VCaP (cell line): ENCODE results near the gene SH3GL1.
A peak's percentile ranks its signal among the peaks of the same experiment; 100 is the strongest.

Experiments used
- H3K27ac ChIP-seq: fragments of 450-650 bp; 2 replicates; pipeline ENCODE4 v1.5.1; 2017
- TF ChIP-seq, protein P1 (sequence below): fragments of 450-650 bp; conservative IDR thresholded peaks from 2 replicates; pipeline ENCODE4 v1.5.1; 2017; ENCODE audit warnings: mild to moderate bottlenecking, moderate library complexity

The SH3GL1 gene, protein sequence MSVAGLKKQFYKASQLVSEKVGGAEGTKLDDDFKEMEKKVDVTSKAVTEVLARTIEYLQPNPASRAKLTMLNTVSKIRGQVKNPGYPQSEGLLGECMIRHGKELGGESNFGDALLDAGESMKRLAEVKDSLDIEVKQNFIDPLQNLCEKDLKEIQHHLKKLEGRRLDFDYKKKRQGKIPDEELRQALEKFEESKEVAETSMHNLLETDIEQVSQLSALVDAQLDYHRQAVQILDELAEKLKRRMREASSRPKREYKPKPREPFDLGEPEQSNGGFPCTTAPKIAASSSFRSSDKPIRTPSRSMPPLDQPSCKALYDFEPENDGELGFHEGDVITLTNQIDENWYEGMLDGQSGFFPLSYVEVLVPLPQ

DNA sequence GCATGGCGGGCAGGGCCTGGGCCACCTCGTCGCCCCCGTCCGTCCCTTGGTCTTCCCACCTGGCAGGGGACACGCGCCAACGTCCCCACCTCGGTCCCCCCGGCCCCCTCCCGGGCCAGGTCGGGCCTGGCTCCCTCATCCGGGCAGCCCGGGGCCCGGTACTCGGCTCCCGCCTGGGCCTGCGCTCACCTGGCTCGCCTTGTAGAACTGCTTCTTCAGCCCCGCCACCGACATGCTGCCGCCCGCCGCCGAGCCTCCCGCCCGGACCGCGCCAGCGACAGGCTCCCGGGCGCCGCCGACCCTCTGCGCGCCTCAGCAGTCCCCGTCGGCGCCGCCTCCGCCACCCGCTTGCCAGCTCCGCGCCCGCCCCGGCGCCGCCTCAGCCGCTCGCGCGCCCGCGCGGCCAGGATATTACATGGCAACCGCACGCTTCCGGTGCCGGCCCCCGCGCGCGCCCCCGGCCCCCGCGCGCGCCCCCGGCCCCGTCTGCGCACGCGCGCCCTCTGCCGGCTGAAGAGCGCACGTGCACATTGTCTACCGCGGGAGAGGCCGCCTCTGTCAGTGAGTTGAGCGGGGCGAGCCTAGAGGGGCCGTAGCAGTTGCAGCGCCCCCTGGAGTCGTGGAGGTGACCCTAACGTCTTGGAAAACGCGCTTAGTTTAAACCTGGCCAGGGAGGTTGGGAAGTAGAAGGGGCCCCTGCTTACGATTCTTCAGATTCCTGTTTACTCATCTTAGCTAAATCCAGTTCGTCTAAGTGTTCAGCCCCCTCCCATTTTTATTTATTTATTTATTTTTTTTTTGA, at the start of gene SH3GL1:
Gene SH3GL1 (minus strand): TSS at position 413 of the 802 bp plus-strand sequence. CDS start 179 bp downstream, at position 234.
- TF ChIP-seq, protein P1, sequence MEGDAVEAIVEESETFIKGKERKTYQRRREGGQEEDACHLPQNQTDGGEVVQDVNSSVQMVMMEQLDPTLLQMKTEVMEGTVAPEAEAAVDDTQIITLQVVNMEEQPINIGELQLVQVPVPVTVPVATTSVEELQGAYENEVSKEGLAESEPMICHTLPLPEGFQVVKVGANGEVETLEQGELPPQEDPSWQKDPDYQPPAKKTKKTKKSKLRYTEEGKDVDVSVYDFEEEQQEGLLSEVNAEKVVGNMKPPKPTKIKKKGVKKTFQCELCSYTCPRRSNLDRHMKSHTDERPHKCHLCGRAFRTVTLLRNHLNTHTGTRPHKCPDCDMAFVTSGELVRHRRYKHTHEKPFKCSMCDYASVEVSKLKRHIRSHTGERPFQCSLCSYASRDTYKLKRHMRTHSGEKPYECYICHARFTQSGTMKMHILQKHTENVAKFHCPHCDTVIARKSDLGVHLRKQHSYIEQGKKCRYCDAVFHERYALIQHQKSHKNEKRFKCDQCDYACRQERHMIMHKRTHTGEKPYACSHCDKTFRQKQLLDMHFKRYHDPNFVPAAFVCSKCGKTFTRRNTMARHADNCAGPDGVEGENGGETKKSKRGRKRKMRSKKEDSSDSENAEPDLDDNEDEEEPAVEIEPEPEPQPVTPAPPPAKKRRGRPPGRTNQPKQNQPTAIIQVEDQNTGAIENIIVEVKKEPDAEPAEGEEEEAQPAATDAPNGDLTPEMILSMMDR = peak; percentile 98
- H3K27ac ChIP-seq = peak within 1 kb of the TSS; percentile 87

DNA sequence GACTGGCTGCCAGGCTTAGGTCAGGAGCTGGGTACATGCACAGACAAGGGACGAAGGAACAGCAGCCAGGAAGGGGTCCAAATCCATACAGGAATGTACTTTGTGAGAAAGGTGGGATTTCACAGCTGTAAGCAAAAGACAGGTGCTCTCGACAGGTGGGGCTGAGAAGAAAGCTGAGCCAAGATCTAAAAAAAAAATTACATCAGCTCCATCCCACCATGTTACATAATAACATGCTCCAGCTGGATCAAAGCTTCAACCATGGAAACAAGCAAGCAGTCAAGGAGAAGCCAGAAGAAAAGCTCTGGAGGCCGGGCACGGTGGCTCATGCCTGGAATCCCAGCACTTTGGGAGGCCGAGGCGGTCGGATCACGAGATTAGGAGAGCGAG, 49.3 kb upstream of the SH3GL1 start:
- TF ChIP-seq, protein P1 = no peak
- H3K27ac ChIP-seq = no peak overlapping the region

DNA sequence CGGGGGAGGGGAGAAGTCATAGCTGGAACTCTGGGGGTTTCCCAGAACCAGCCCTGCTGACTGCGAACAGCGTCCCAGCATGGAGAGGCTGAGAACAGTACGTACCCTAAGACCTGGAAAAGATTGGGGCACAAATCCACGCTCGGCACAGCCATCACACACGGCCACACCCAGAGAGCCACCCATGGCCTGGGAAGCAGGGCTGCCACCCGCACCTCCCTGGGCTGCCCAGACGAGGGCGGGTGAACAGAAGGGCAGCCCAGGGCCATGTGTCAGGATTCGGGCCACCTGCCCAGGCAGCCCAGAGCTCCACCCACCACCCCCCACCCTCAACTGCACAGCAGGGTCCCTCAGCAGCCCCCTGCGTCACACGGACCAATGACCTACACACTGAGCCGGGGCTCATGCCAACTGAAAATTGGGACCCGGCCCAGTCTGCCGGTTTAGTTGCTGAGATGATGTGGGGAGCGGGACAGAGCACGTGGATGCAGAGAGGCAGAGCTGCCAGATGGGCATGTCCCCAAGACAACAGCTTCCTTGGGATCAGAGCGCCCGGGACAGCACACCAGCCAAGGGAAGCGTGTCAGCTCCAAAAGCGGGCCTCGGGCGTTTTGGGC, 48.8 kb upstream of the SH3GL1 start:
- TF ChIP-seq, protein P1 = no peak
- H3K27ac ChIP-seq = no peak overlapping the region

DNA sequence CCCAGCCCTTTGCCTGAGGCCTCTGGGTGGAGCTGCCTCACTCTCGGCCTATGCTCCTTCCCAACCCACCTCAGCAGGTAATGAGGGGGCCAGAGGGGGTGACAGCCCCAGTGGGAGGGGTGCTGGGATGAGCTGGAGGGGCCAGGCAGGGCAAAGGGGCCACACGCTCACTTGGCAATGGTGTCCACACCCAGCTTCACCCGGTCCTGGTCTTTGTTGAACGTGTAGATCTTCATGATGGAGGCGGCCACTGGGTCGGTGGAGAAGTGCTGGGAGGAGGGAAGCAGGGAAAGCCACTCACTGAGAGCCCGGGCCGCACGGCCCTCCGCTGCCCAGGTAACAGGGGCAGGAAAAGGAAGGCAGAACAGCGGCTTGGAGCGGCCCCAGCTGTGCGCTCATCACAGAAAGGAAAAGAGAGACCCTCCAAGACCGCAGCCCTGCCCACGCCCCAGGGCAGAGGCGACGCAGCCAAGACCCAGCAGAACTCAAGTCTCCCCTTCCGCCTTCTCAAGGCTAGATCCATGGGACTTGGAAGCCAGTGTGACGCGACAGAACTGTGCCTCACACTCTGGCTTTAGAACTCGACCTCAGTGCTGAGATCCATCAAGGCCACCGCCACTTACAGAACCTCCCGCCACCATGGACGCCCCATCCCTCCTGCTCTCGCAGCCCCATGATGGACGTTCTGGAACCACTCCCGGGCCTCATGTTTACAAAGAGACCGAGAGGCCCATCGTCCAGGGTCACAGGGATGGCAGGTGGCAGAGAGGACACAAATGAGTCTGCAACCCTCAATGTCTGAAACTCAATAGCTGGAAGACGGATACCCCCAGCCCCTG, 48.0 kb upstream of the SH3GL1 start:
- TF ChIP-seq, protein P1 = no peak
- H3K27ac ChIP-seq = no peak overlapping the region

DNA sequence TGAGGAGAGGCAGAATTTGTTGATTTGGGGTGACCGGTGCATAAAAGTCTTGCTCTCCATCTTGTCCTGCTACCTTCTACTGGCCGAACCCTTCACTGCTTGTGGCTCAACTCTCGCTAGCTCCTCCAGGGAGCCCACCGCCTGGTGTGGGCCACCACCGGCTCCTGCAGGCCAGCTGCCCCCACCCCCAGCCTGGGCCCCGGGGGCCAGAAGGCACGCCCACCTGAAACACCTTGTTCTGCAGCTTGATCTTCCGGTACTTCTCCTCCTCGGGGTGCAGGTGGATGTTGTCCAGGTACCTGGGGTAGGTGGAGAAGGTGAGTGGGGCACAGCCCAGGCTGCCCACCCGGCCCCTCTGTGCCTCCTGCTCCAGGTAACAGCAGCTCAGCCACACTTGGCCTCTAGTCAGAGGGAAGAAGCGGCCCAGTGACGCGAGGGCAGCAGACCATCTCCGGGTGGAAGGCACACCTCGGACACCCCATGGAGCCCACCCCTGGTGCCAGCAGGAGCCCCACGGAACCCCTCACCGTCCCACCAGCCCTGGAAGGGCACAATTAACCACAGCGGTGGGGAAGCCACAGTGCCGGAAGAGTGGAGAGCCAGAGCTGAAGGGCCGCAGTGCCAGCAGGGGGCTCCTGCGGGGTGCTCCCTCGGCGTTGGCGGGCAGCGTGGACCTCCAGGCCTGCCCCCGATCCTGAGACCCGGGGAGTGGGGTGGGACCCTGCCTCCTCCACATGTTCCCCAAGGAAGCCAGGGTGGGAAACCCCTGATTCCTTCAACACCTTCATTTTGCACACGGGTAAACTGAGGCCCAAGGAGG, 47.2 kb upstream of the SH3GL1 start:
- no peak overlapping the region for H3K27ac ChIP-seq
- TF ChIP-seq, protein P1 = no peak

DNA sequence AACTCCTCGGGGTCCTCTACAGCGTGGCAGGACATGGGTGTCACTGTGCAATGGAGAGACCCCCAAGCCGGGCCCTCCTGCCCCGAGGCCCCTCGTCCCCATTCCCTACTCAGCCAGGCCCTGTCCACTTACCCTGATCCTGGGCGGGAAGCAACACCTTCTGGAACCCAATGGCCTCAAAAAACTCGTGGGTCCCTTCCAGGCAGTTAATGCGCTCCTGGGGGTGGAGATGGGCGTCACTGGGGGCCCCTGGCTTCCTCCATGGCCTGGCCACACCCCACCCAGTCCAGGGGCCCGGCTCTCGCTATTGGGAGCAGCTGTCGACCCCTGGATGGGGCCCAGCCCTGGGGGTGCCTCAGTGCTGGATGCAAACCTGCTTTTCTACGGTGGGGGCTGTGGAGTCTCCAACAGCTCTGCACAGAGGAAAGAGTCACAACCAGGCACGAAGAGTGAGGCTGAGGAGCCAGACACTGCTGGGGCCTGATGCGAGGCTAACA, 46.4 kb upstream of the SH3GL1 start:
- TF ChIP-seq, protein P1 = no peak
- H3K27ac ChIP-seq = no peak overlapping the region
